AG20443 (cell line): ENCODE data around the gene PLXDC2.
"Not testable (repeated sequence)": the region's sequence is repeated elsewhere in the genome, so short reads cannot be mapped to it uniquely, and the experiment has no call there.

Experiments used
- DNase-seq: peaks from one replicate; pipeline ENCODE4 v3.0.0; 2012; ENCODE audit warnings: low spot score, mixed read lengths

The PLXDC2 gene

GRCh38 chr10:19977097-19977521 is 160.9 kb downstream of the PLXDC2 start:
- no peak for DNase-seq

- no peak for DNase-seq
Measured at GRCh38 chr10:19979628-19980027, 163.4 kb downstream of the PLXDC2 start.

GRCh38 chr10:19983880-19984565 is 167.8 kb downstream of the PLXDC2 start:
- DNase-seq = no peak

- no peak for DNase-seq
Measured at GRCh38 chr10:19985745-19986144, 169.5 kb downstream of the PLXDC2 start.

- DNase-seq = no peak
Measured at GRCh38 chr10:19986591-19986990, 170.4 kb downstream of the PLXDC2 start.

GRCh38 chr10:19987931-19988330 is 171.7 kb downstream of the PLXDC2 start:
- DNase-seq = no peak

GRCh38 chr10:19993714-19994315 is 177.6 kb downstream of the PLXDC2 start:
- DNase-seq = no peak

GRCh38 chr10:19998482-19998881 is 182.2 kb downstream of the PLXDC2 start:
- DNase-seq = no peak

GRCh38 chr10:19999431-19999830 is 183.2 kb downstream of the PLXDC2 start:
- DNase-seq = no peak

- not testable (repeated sequence) for DNase-seq
Measured at GRCh38 chr10:20002026-20002425, 185.8 kb downstream of the PLXDC2 start.

GRCh38 chr10:20002657-20003056 is 186.4 kb downstream of the PLXDC2 start:
- DNase-seq = no peak

- DNase-seq = no peak
Measured at GRCh38 chr10:20004087-20004523, 187.9 kb downstream of the PLXDC2 start.

- no peak for DNase-seq
Measured at GRCh38 chr10:20005638-20006037, 189.4 kb downstream of the PLXDC2 start.

GRCh38 chr10:20006169-20006870 is 190.1 kb downstream of the PLXDC2 start:
- no peak for DNase-seq

GRCh38 chr10:20007426-20007825 is 191.2 kb downstream of the PLXDC2 start:
- DNase-seq = no peak

- no peak for DNase-seq
Measured at GRCh38 chr10:20013991-20014750, 197.9 kb downstream of the PLXDC2 start.

GRCh38 chr10:20017961-20018360 is 201.7 kb downstream of the PLXDC2 start:
- no peak for DNase-seq

GRCh38 chr10:20020677-20021076 is 204.4 kb downstream of the PLXDC2 start:
- DNase-seq = no peak

- DNase-seq = no peak
Measured at GRCh38 chr10:20029523-20029922, 213.3 kb downstream of the PLXDC2 start.

- DNase-seq = no peak
Measured at GRCh38 chr10:20033476-20033875, 217.2 kb downstream of the PLXDC2 start.

GRCh38 chr10:20034732-20035131 is 218.5 kb downstream of the PLXDC2 start:
- DNase-seq = no peak

- DNase-seq = no peak
Measured at GRCh38 chr10:20040012-20040411, 223.8 kb downstream of the PLXDC2 start.
